Loucy (cell line): ENCODE data around the gene DIDO1.

Source experiments
- H2AFZ ChIP-seq: fragments of 200-600 bp; sonication (generic); 2 replicates; pipeline ENCODE4 v1.6.0; 2016; ENCODE audit warnings: antibody characterized with exemption, mild to moderate bottlenecking, low read length, moderate library complexity
- H3F3A ChIP-seq: fragments of 200-600 bp; 2 replicates; pipeline ENCODE4 v1.6.0; 2016; ENCODE audit warnings: antibody characterized with exemption, low read depth, mild to moderate bottlenecking
- H3K27me3 ChIP-seq: fragments of 200-600 bp; sonication (generic); 2 replicates; pipeline ENCODE4 v1.6.1; 2014; ENCODE audit warnings: low read length, mild to moderate bottlenecking; ENCODE audit not compliant: insufficient read depth, poor library complexity, severe bottlenecking
- H3K36me3 ChIP-seq: fragments of 200-600 bp; sonication (generic); 2 replicates; pipeline ENCODE4 v1.6.1; 2016; ENCODE audit warnings: low read length; ENCODE audit not compliant: insufficient read depth
- H3K4me1 ChIP-seq: fragments of 200-600 bp; sonication (generic); 2 replicates; pipeline ENCODE4 v1.5.1; 2014; ENCODE audit warnings: low read length, mild to moderate bottlenecking; ENCODE audit not compliant: insufficient read depth, poor library complexity, severe bottlenecking
- H3K4me2 ChIP-seq: fragments of 200-600 bp; sonication (generic); 2 replicates; pipeline ENCODE4 v1.6.0; 2014; ENCODE audit warnings: antibody characterized with exemption, low read length, low read depth, mild to moderate bottlenecking; ENCODE audit not compliant: poor library complexity, severe bottlenecking
- H3K4me3 ChIP-seq: fragments of 200-600 bp; sonication (generic); 2 replicates; pipeline ENCODE4 v1.5.1; 2014; ENCODE audit warnings: low read length, mild to moderate bottlenecking, mixed read lengths; ENCODE audit not compliant: poor library complexity, severe bottlenecking
- H3K79me2 ChIP-seq: fragments of 200-600 bp; sonication (generic); 2 replicates; pipeline ENCODE4 v1.6.1; 2014; ENCODE audit warnings: low read length; ENCODE audit not compliant: insufficient read depth
- H3K9ac ChIP-seq: fragments of 200-600 bp; sonication (generic); 2 replicates; pipeline ENCODE4 v1.6.0; 2014; ENCODE audit warnings: mild to moderate bottlenecking, low read depth, low read length, moderate library complexity; ENCODE audit not compliant: poor library complexity, severe bottlenecking
- H3K9me2 ChIP-seq: fragments of 200-600 bp; sonication (generic); replicated peaks from 2 replicates; pipeline ENCODE4 v1.6.1; 2016; ENCODE audit warnings: low read depth, low read length, mixed read lengths
- H3K9me3 ChIP-seq: fragments of 200-600 bp; sonication (generic); 2 replicates; pipeline ENCODE4 v1.6.1; 2014; ENCODE audit warnings: mild to moderate bottlenecking, antibody characterized with exemption, low read length, low read depth; ENCODE audit not compliant: insufficient read depth
- H4K20me1 ChIP-seq: fragments of 200-600 bp; sonication (generic); 2 replicates; pipeline ENCODE4 v1.6.0; 2014; ENCODE audit warnings: antibody characterized with exemption, low read length, mild to moderate bottlenecking; ENCODE audit not compliant: insufficient read depth, poor library complexity, severe bottlenecking
- EZH2phosphoT487 ChIP-seq: fragments of 200-600 bp; IDR thresholded peaks from 2 replicates; pipeline ENCODE4 v1.6.1; 2018; ENCODE audit warnings: antibody characterized with exemption, mild to moderate bottlenecking, moderate library complexity, borderline replicate concordance
- TF ChIP-seq, protein P1 (sequence below): fragments of 200-600 bp; sonication (generic); conservative IDR thresholded peaks from 2 replicates; pipeline ENCODE4 v1.5.1; 2014; ENCODE audit warnings: mild to moderate bottlenecking, antibody characterized with exemption, low read length

DIDO1 gene

DNA sequence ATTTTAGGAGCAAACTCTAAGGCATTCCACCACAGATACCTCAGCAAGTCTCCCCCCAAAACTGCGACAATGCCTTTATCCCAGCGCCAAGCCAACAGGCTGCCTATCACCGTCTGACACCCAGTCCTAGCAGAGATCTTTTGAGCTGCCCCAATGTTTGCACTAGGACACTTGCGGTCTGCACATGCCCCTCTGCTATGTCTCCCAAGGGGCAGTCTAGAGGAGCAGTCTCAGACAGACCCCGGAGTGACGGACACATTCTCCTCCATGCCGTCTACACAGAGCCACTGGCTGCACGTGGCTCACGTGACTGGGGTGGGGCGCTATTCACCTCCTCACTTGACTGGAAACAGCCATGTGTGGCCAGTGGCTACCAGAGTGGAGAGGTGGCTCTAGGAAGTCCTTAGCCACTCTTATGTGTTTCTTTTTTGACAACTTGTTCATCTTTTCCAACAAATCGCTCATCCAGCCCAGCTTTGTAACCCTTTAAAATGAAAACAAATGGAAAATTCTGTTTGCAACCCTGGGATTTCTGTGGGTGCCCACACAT is 16.0 kb downstream of the DIDO1 start:
- peaks cover 83% of the 10 kb centered on the region for H3K36me3 ChIP-seq
- peaks cover 5% of the 10 kb centered on the region for H3K4me1 ChIP-seq
- peaks cover 74% of the 10 kb centered on the region for H4K20me1 ChIP-seq
- H2AFZ ChIP-seq = no peak overlapping the region
- no peaks in the 10 kb centered on the region for H3K9me3 ChIP-seq
- H3K9ac ChIP-seq = no peak overlapping the region
- H3F3A ChIP-seq = no peaks in the 10 kb centered on the region; the same call in 1 of the 2 replicates
- no peak overlapping the region for H3K4me2 ChIP-seq
- peaks cover 83% of the 10 kb centered on the region for H3K79me2 ChIP-seq
- no peak overlapping the region for H3K4me3 ChIP-seq
- no peaks in the 10 kb centered on the region for H3K9me2 ChIP-seq
- H3K27me3 ChIP-seq = no peaks in the 10 kb centered on the region
- TF ChIP-seq, protein P1, sequence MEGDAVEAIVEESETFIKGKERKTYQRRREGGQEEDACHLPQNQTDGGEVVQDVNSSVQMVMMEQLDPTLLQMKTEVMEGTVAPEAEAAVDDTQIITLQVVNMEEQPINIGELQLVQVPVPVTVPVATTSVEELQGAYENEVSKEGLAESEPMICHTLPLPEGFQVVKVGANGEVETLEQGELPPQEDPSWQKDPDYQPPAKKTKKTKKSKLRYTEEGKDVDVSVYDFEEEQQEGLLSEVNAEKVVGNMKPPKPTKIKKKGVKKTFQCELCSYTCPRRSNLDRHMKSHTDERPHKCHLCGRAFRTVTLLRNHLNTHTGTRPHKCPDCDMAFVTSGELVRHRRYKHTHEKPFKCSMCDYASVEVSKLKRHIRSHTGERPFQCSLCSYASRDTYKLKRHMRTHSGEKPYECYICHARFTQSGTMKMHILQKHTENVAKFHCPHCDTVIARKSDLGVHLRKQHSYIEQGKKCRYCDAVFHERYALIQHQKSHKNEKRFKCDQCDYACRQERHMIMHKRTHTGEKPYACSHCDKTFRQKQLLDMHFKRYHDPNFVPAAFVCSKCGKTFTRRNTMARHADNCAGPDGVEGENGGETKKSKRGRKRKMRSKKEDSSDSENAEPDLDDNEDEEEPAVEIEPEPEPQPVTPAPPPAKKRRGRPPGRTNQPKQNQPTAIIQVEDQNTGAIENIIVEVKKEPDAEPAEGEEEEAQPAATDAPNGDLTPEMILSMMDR = no peak
- no peak for TF ChIP-seq EZH2phosphoT487

GRCh38 chr20:62908971-62909791 is 17.1 kb downstream of the DIDO1 start:
- no peaks in the 10 kb centered on the region; the same call in 1 of the 2 replicates for H3F3A ChIP-seq
- no peaks in the 10 kb centered on the region for H3K27me3 ChIP-seq
- no peaks in the 10 kb centered on the region for H3K9me2 ChIP-seq
- no peaks in the 10 kb centered on the region for H3K9me3 ChIP-seq
- no peak overlapping the region for H3K9ac ChIP-seq
- peaks cover 72% of the 10 kb centered on the region for H3K79me2 ChIP-seq
- no peak overlapping the region for H3K4me3 ChIP-seq
- TF ChIP-seq EZH2phosphoT487 = no peak
- TF ChIP-seq, protein P1 = no peak
- no peaks in the 10 kb centered on the region for H3K4me1 ChIP-seq
- H4K20me1 ChIP-seq = peaks cover 63% of the 10 kb centered on the region
- no peak overlapping the region for H2AFZ ChIP-seq
- H3K4me2 ChIP-seq = no peak overlapping the region
- H3K36me3 ChIP-seq = peaks cover 94% of the 10 kb centered on the region

DNA sequence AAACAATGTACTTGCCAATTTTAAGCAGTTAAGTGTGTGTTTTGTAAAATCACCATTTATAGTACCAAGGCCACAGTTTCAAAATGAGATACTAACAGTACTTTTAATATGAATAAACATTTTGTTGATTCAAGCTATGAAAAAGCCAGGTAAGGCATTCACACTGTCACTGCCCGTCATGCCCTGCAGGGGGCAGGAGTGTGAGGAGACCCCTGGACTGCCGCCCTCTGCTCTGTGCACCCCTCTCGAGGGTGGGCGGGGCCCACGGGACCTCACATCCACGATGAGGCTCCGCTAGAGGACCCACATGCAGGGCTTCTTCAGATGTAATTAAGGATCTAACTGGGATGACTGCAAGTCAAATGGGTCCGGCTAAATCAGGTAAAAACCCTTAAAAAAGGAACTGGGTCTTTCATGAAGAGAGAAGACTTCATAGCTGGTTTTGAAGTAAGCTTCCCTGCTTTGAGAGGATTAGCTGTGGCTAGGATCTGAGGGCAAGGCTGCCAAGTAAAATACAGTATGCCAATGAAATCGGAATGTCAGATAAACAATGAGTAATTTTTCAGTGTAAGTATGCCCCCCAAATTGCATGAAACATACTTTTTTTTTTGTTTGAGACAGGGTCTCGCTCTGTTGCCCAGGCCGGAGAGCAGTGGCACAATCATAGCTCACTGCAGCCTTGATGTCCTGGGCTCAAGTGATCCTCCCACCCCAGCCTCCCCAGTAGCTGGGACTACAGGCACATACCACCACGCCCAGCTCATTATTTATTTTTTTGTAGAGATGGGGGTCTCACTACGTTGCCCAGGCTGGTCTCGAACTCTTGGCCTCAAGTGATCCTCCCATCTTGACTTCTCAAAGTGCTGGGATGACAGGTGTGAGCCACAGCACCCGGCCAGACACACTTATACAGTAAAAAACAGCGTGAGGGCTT is 18.7 kb downstream of the DIDO1 start:
- no peak overlapping the region for H3K9ac ChIP-seq
- peaks cover 100% of the 10 kb centered on the region for H3K36me3 ChIP-seq
- no peaks in the 10 kb centered on the region for H3K4me1 ChIP-seq
- no peak overlapping the region for H2AFZ ChIP-seq
- no peak overlapping the region for H3K4me2 ChIP-seq
- peaks cover 48% of the 10 kb centered on the region for H4K20me1 ChIP-seq
- H3F3A ChIP-seq = no peaks in the 10 kb centered on the region; the same call in 1 of the 2 replicates
- no peaks in the 10 kb centered on the region for H3K9me3 ChIP-seq
- peaks cover 57% of the 10 kb centered on the region for H3K79me2 ChIP-seq
- H3K27me3 ChIP-seq = no peaks in the 10 kb centered on the region
- H3K4me3 ChIP-seq = no peak overlapping the region
- H3K9me2 ChIP-seq = no peaks in the 10 kb centered on the region
- TF ChIP-seq, protein P1 = peak; percentile 72
- TF ChIP-seq EZH2phosphoT487 = no peak
